ENCODE data around the gene LRP5. TPM values are rescaled to one million over a fixed set of nuclear protein-coding genes. Genes with fewer than 3 reads are reported as not detected.
A peak's percentile ranks its signal among the peaks of the same experiment; 100 is the strongest.
"Not testable (repeated sequence)": the region's sequence is repeated elsewhere in the genome, so short reads cannot be mapped to it uniquely, and the experiment has no call there.

Gene LRP5
- total RNA-seq, 2 experiments from 2014 or later, result 32.2 to 32.7 TPM

- Mint-ChIP-seq H3K9me3 (peaks cover 3% of the 10 kb centered on the region), H3K27ac (peak overlapping the region; percentile 74), H3K27me3 (no peaks in the 10 kb centered on the region), H3K36me3 (ENCODE audit: low read depth) (peaks cover 60% of the 10 kb centered on the region), H3K4me1 (peaks cover 80% of the 10 kb centered on the region), H3K4me3 (peak overlapping the region; percentile 59)
- DNase-seq, result no peak
- ChIA-PET POLR2A (no interaction called here), CTCF (interaction anchor here (1.3 kb wide), 1 partner anchor 10 kb away, joined by 3 read pairs; the partner anchor contains the start of gene PPP6R3)
These were observed 158.0 kb downstream of the LRP5 start for GRCh38 chr11:68470304-68470811.

GRCh38 chr11:68471360-68472340, 159.3 kb downstream of the LRP5 start:
- Mint-ChIP-seq H3K27ac (peak overlapping the region; percentile 74), H3K36me3 (ENCODE audit: low read depth) (peaks cover 60% of the 10 kb centered on the region), H3K27me3 (no peaks in the 10 kb centered on the region), H3K4me3 (peak overlapping the region; percentile 59), H3K9me3 (peaks cover 3% of the 10 kb centered on the region), H3K4me1 (peaks cover 74% of the 10 kb centered on the region)
- peak; percentile 56 for DNase-seq
- POLR2A ChIA-PET, result no interaction called here
- CTCF ChIA-PET, result interaction anchor here (1.3 kb wide), 1 partner anchor 11 kb away, joined by 3 read pairs; the partner anchor contains the start of gene PPP6R3

GRCh38 chr11:68472778-68473177, 160.4 kb downstream of the LRP5 start:
- peaks cover 65% of the 10 kb centered on the region for H3K36me3 Mint-ChIP-seq (ENCODE audit: low read depth)
- ChIA-PET CTCF (interaction anchor here (0.8 kb wide), 1 partner anchor 370 kb away, joined by 3 read pairs; no protein-coding TSS in a partner anchor), POLR2A (no interaction called here)
- H3K27me3 Mint-ChIP-seq, result no peaks in the 10 kb centered on the region
- H3K27ac Mint-ChIP-seq, result peak overlapping the region; percentile 74
- H3K4me1 Mint-ChIP-seq, result peaks cover 72% of the 10 kb centered on the region
- H3K4me3 Mint-ChIP-seq, result no peak overlapping the region
- H3K9me3 Mint-ChIP-seq, result peaks cover 3% of the 10 kb centered on the region
- no peak for DNase-seq

- no peak overlapping the region for H3K27ac Mint-ChIP-seq
- H3K9me3 Mint-ChIP-seq, result peaks cover 3% of the 10 kb centered on the region
- ChIA-PET CTCF (interaction anchor here (0.7 to 1.0 kb wide), 3 partner anchors 11 to 402 kb away, joined by 3 read pairs; no protein-coding TSS in a partner anchor), POLR2A (interaction anchor here (0.6 kb wide), 1 partner anchor 52 kb away, joined by 3 read pairs; no protein-coding TSS in a partner anchor)
- peaks cover 63% of the 10 kb centered on the region for H3K4me1 Mint-ChIP-seq
- H3K4me3 Mint-ChIP-seq, result no peak overlapping the region
- no peaks in the 10 kb centered on the region for H3K27me3 Mint-ChIP-seq
- H3K36me3 Mint-ChIP-seq (ENCODE audit: low read depth), result peaks cover 67% of the 10 kb centered on the region
- DNase-seq, result no peak
These were observed 161.3 kb downstream of the LRP5 start for GRCh38 chr11:68473693-68474092.

GRCh38 chr11:68475626-68476025, 163.2 kb downstream of the LRP5 start:
- peaks cover 71% of the 10 kb centered on the region for H3K36me3 Mint-ChIP-seq (ENCODE audit: low read depth)
- POLR2A ChIA-PET, H3K27ac Mint-ChIP-seq, CTCF ChIA-PET, DNase-seq, H3K27me3 Mint-ChIP-seq, H3K9me3 Mint-ChIP-seq, H3K4me3 Mint-ChIP-seq: not testable (repeated sequence)
- H3K4me1 Mint-ChIP-seq, result peaks cover 58% of the 10 kb centered on the region

GRCh38 chr11:68479390-68479789, 167.0 kb downstream of the LRP5 start:
- H3K36me3 Mint-ChIP-seq (ENCODE audit: low read depth), result peaks cover 54% of the 10 kb centered on the region
- H3K27ac Mint-ChIP-seq, result peak overlapping the region; percentile 25
- ChIA-PET CTCF (no interaction called here), POLR2A (no interaction called here)
- H3K27me3 Mint-ChIP-seq, result no peaks in the 10 kb centered on the region
- H3K4me3 Mint-ChIP-seq, result no peak overlapping the region
- no peak for DNase-seq
- H3K9me3 Mint-ChIP-seq, result peaks cover 14% of the 10 kb centered on the region
- H3K4me1 Mint-ChIP-seq, result peaks cover 47% of the 10 kb centered on the region

GRCh38 chr11:68480193-68480592, 167.8 kb downstream of the LRP5 start:
- Mint-ChIP-seq H3K27ac (no peak overlapping the region), H3K4me3 (no peak overlapping the region), H3K27me3 (no peaks in the 10 kb centered on the region), H3K9me3 (peaks cover 13% of the 10 kb centered on the region), H3K4me1 (peaks cover 45% of the 10 kb centered on the region), H3K36me3 (ENCODE audit: low read depth) (peaks cover 55% of the 10 kb centered on the region)
- no peak for DNase-seq
- POLR2A ChIA-PET, result no interaction called here
- CTCF ChIA-PET, result no interaction called here

- no peak for DNase-seq
- no peak overlapping the region for H3K4me3 Mint-ChIP-seq
- POLR2A ChIA-PET, result no interaction called here
- peaks cover 52% of the 10 kb centered on the region for H3K36me3 Mint-ChIP-seq (ENCODE audit: low read depth)
- no peaks in the 10 kb centered on the region for H3K27me3 Mint-ChIP-seq
- CTCF ChIA-PET, result no interaction called here
- peaks cover 16% of the 10 kb centered on the region for H3K9me3 Mint-ChIP-seq
- H3K4me1 Mint-ChIP-seq, result peaks cover 48% of the 10 kb centered on the region
- H3K27ac Mint-ChIP-seq, result no peak overlapping the region
These were observed 168.6 kb downstream of the LRP5 start for GRCh38 chr11:68480852-68481510.

- Mint-ChIP-seq H3K27me3 (no peaks in the 10 kb centered on the region), H3K4me1 (peaks cover 52% of the 10 kb centered on the region), H3K9me3 (peaks cover 16% of the 10 kb centered on the region), H3K36me3 (ENCODE audit: low read depth) (peaks cover 52% of the 10 kb centered on the region), H3K27ac (no peak overlapping the region), H3K4me3 (no peak overlapping the region)
- ChIA-PET CTCF (no interaction called here), POLR2A (no interaction called here)
- DNase-seq, result no peak
These were observed 169.3 kb downstream of the LRP5 start for GRCh38 chr11:68481579-68482240.

GRCh38 chr11:68488623-68489022, 176.2 kb downstream of the LRP5 start:
- Mint-ChIP-seq H3K36me3 (ENCODE audit: low read depth) (peaks cover 41% of the 10 kb centered on the region), H3K9me3 (peaks cover 9% of the 10 kb centered on the region), H3K4me3 (no peak overlapping the region), H3K27ac (no peak overlapping the region), H3K27me3 (no peaks in the 10 kb centered on the region), H3K4me1 (peaks cover 48% of the 10 kb centered on the region)
- ChIA-PET POLR2A (no interaction called here), CTCF (interaction anchor here (0.7 kb wide), 1 partner anchor 25 kb away, joined by 3 read pairs; no protein-coding TSS in a partner anchor)
- no peak for DNase-seq

- Mint-ChIP-seq H3K4me3 (no peak overlapping the region), H3K27ac (no peak overlapping the region), H3K36me3 (ENCODE audit: low read depth) (peaks cover 12% of the 10 kb centered on the region), H3K27me3 (no peaks in the 10 kb centered on the region), H3K4me1 (peaks cover 35% of the 10 kb centered on the region), H3K9me3 (no peaks in the 10 kb centered on the region)
- CTCF ChIA-PET, result interaction anchor here (1.4 kb wide), 1 partner anchor 9 kb away, joined by 4 read pairs; no protein-coding TSS in a partner anchor
- DNase-seq, result no peak
- POLR2A ChIA-PET, result no interaction called here
These were observed 182.9 kb downstream of the LRP5 start for GRCh38 chr11:68495220-68495729.

GRCh38 chr11:68495872-68496271, 183.5 kb downstream of the LRP5 start:
- Mint-ChIP-seq H3K4me1 (peaks cover 33% of the 10 kb centered on the region), H3K9me3 (no peaks in the 10 kb centered on the region), H3K27ac (no peak overlapping the region), H3K36me3 (ENCODE audit: low read depth) (peaks cover 9% of the 10 kb centered on the region), H3K4me3 (no peak overlapping the region), H3K27me3 (no peaks in the 10 kb centered on the region)
- CTCF ChIA-PET, result no interaction called here
- POLR2A ChIA-PET, result no interaction called here
- DNase-seq, result no peak

Data from activated CD4-positive, alpha-beta T cell treated with anti-CD3 and anti-CD28 coated beads, Interleukin-2, amount 10 ng/mL, durations not matched to agents 7 days and 5 days (primary cell).